ENCODE results near the gene CUL9.

DNA sequence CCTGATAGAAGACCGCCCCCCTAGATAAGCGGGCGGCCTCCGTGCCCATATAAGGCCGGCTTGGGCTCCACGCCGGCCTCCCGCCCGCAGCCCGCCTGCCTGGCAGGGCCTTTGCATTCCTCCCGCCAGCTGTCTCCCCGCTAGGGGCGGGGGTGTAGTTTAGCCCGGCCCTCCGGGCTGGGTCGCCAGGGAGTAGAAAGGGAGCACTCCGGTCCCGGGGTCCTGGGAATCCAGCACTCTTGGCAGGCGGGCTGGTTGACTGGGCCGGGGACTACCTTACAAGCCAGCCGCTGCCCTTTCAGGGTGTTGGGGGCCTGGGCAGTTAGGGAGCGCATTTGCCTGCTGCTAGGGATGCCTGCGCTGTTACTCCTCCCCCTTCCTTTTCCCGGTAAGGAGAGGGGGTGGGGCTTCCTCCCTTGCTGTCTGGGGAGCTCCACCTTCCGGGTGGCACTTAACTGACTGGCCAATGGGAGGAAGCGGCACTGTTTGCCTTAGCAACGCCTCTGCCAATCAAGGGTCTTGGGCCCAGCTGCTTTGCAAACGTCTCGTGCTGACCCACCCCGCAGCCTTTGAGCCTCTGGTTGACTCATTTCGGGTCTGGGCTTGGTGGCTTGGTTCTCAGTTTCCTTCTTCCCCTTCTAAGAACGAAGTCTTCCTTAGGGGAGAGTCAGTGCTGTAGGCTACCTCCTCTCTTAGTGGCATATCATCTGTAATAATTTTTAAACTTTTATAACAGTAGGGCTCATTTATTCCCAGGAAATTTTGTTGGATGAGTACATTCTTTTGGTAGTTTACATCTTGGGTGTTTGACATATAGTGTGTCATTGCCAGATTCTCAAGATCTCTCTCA lies 7.5 kb upstream of the CUL9 start:
- TF ChIP-seq, protein P1, sequence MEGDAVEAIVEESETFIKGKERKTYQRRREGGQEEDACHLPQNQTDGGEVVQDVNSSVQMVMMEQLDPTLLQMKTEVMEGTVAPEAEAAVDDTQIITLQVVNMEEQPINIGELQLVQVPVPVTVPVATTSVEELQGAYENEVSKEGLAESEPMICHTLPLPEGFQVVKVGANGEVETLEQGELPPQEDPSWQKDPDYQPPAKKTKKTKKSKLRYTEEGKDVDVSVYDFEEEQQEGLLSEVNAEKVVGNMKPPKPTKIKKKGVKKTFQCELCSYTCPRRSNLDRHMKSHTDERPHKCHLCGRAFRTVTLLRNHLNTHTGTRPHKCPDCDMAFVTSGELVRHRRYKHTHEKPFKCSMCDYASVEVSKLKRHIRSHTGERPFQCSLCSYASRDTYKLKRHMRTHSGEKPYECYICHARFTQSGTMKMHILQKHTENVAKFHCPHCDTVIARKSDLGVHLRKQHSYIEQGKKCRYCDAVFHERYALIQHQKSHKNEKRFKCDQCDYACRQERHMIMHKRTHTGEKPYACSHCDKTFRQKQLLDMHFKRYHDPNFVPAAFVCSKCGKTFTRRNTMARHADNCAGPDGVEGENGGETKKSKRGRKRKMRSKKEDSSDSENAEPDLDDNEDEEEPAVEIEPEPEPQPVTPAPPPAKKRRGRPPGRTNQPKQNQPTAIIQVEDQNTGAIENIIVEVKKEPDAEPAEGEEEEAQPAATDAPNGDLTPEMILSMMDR (IDR thresholded peaks at IDR 0.05): peak in 5 of 6 experiments; percentile 7 to 40 (median 38)
- TF ChIP-seq POLR2A (IDR thresholded peaks at IDR 0.05): peak; percentile 8 to 73

Measured in Peyer's patch (tissue), 4 donors.